ENCODE results near the gene IPPK. TPM values are rescaled to one million over a fixed set of nuclear protein-coding genes. Genes with fewer than 3 reads are reported as not detected.

IPPK gene
- total RNA-seq, 1 experiment from 2014 or later: 5.4 TPM

GRCh38 chr9:92618633-92619225, 51.2 kb downstream of the IPPK start:
- H3K9me3 ChIP-seq (ENCODE audit: control insufficient read depth, insufficient read depth, low read depth, low read length): no peaks in the 10 kb centered on the region
- TF ChIP-seq SIN3A (IDR thresholded peaks at IDR 0.05; ENCODE audit: borderline replicate concordance, insufficient read depth, low read depth, low read length) (no peak), REST (IDR thresholded peaks at IDR 0.05; ENCODE audit: insufficient read depth in 1 of 2, low read depth in 2 of 2, low read length in 1 of 2) (no peak), TCF7L2 (IDR thresholded peaks at IDR 0.05; ENCODE audit: low read depth, low read length) (no peak), POLR2AphosphoS5 (IDR thresholded peaks at IDR 0.05; ENCODE audit: low read depth, low read length) (no peak), CTCF (IDR thresholded peaks at IDR 0.05) (no peak)
- no peak overlapping the region for H3K27ac ChIP-seq (ENCODE audit: low read length)
- BruUV-seq (replicated peaks): no TSS peak
- no peak overlapping the region for H3K4me3 ChIP-seq (ENCODE audit: low read depth in 2 of 2, low read length in 2 of 2)
- H3K36me3 ChIP-seq (ENCODE audit: control insufficient read depth, insufficient read depth, low read length): peaks cover 3% of the 10 kb centered on the region; the same call in 1 of the 2 replicates
- in situ Hi-C loops (cut with HindIII; ENCODE audit: low pct_unique_long_range_greater_than_20kb, low sequenced_read_pairs): no loop called here
- ATAC-seq (no peak), DNase-seq (ENCODE audit: low read depth, low spot score) (no peak)
- ChIA-PET CTCF (no interaction called here), POLR2A (no interaction called here)
- H3K4me1 ChIP-seq (ENCODE audit: control insufficient read depth, insufficient read depth, low read length): no peaks in the 10 kb centered on the region
- H3K27me3 ChIP-seq (ENCODE audit: control insufficient read depth, insufficient read depth, low read length): no peaks in the 10 kb centered on the region
- intact Hi-C loops (cut with micrococcal nuclease; ENCODE audit: unreplicated experiment): no loop called here

GRCh38 chr9:92617951-92618510, 51.9 kb downstream of the IPPK start:
- no peaks in the 10 kb centered on the region for H3K4me1 ChIP-seq (ENCODE audit: control insufficient read depth, insufficient read depth, low read length)
- no TSS peak for BruUV-seq (replicated peaks)
- DNase-seq (ENCODE audit: low read depth, low spot score): no peak
- TF ChIP-seq POLR2AphosphoS5 (IDR thresholded peaks at IDR 0.05; ENCODE audit: low read depth, low read length) (no peak), SIN3A (IDR thresholded peaks at IDR 0.05; ENCODE audit: borderline replicate concordance, insufficient read depth, low read depth, low read length) (no peak), REST (IDR thresholded peaks at IDR 0.05; ENCODE audit: insufficient read depth in 1 of 2, low read depth in 2 of 2, low read length in 1 of 2) (no peak), CTCF (IDR thresholded peaks at IDR 0.05) (no peak), TCF7L2 (IDR thresholded peaks at IDR 0.05; ENCODE audit: low read depth, low read length) (no peak)
- CTCF ChIA-PET: no interaction called here
- no peaks in the 10 kb centered on the region for H3K9me3 ChIP-seq (ENCODE audit: control insufficient read depth, insufficient read depth, low read depth, low read length)
- no peak overlapping the region for H3K27ac ChIP-seq (ENCODE audit: low read length)
- H3K4me3 ChIP-seq (ENCODE audit: low read depth in 2 of 2, low read length in 2 of 2): no peak overlapping the region
- H3K27me3 ChIP-seq (ENCODE audit: control insufficient read depth, insufficient read depth, low read length): no peaks in the 10 kb centered on the region
- H3K36me3 ChIP-seq (ENCODE audit: control insufficient read depth, insufficient read depth, low read length): peaks cover 3% of the 10 kb centered on the region; the same call in 1 of the 2 replicates
- POLR2A ChIA-PET: no interaction called here
- intact Hi-C loops (cut with micrococcal nuclease; ENCODE audit: unreplicated experiment) (no loop called here), in situ Hi-C loops (cut with HindIII; ENCODE audit: low pct_unique_long_range_greater_than_20kb, low sequenced_read_pairs) (no loop called here)
- ATAC-seq: no peak
